GM18867 (cell line): Measurements from ENCODE around the gene ANKRD11.
A peak's percentile ranks its signal among the peaks of the same experiment; 100 is the strongest.
"Not testable (repeated sequence)": the region's sequence is repeated elsewhere in the genome, so short reads cannot be mapped to it uniquely, and the experiment has no call there.

Source experiments
- ATAC-seq: cut with Tn5 transposase; IDR thresholded peaks from one replicate; pipeline ENCODE4 v1.9.1; 2021; ENCODE audit warnings: mild to moderate bottlenecking, moderate library complexity; ENCODE audit not compliant: unreplicated experiment

ANKRD11 gene

DNA sequence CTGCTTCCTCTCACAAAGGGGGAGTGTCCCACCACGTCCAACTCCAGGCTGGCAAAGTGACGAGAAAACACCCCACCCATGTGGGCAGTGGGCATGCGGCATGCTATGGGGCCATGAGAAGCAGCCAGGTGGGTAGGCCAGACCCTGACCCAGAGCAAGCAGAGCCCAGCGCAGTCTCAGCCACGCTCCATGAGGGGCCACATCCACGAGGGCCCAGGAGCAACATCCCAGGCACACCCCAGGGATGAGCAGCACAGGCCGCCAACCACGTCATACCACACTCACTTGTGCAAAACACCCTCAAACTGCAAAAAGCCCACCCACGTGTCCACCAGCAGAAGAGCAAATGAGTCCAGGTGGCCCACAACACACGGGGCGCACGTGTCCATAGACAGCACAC lies 155.9 kb downstream of the ANKRD11 start:
- ATAC-seq: no peak

GRCh38 chr16:89334050-89334449 lies 156.3 kb downstream of the ANKRD11 start:
- ATAC-seq: no peak

GRCh38 chr16:89333401-89334001 lies 156.9 kb downstream of the ANKRD11 start:
- ATAC-seq: not testable (repeated sequence)

- ATAC-seq: no peak
These were observed 157.5 kb downstream of the ANKRD11 start for GRCh38 chr16:89332902-89333245.

DNA sequence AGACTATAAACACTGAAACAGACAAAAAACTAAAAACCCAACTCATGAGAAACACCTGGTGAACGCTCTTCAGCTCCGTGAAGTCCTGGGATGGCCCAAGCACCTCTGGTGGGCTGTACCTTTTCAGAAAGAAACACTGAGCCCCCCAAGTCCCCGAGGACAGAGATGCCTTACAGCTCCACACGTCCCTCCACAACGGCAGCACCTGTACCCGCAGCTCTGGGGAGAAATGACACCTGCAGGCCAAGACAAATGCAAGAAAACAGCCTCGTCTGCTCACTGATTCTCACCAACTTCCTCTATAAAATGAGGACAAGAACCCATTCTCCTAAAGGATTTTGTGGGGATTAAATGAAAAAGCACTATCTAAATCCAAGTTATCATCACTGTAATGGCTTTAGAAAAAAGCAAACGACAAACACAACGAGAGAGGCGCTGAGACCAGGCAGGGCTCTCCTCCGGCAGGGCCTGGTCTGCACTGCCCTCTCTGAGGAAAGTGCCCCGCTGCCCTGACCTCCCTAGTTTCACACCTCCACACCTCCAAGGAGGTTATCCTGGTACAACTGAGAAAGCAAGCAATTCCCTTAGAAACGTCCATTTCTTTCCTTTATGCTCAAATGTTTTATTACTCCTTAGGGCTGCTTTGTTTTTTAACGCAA lies 158.0 kb downstream of the ANKRD11 start:
- no peak for ATAC-seq

DNA sequence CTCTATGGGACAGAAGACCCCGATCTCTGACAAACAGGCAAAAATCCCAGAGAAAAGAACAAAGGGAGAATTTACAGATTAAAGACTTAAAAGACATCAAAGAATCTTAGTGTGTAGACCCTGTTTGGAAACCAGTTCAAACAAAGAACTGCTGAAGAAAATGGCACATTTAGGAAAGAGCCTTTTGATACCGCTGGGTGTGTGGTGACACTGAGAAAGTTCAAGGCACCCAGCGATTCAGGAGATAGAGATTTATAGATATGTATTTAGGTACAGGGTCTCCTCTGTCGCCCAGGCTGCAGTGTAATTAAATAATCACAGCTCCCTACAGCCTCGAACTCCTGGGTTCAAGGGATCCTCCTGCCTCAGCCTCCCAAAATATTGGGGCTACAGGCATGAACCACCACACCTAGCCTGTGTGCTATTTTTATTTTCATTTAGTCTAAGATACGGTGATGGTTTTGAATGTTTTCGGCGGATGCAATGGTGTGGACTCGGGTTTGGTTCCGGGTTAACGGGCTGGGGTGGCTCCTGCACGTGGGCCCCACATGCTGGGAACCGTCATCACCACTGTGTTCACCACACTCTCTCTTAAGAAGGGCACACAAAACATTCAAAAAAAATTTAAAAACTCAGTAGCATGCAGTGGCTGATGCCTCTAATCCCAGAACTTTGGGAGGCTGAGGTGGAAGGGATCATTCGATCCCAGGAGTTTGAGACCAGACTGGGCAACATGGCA lies 158.8 kb downstream of the ANKRD11 start:
- ATAC-seq: no peak

- ATAC-seq: no peak
These were observed 160.0 kb downstream of the ANKRD11 start for GRCh38 chr16:89330177-89330856.

DNA sequence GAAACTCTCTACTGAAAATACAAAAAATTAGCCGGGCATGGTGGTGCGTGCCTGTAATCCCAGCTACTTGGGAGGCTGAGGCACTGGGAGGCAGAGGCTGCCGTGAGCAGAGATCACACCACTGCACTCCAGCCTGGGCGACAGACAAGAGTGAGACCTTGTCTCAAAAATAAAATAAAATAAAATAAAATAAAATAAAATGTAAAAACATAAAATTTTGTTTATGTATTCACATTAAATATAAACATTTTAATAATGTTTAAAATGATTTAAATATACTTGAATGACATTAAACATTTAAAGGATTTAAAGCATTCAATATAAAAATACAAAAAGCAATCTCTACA lies 160.6 kb downstream of the ANKRD11 start:
- ATAC-seq: not testable (repeated sequence)

DNA sequence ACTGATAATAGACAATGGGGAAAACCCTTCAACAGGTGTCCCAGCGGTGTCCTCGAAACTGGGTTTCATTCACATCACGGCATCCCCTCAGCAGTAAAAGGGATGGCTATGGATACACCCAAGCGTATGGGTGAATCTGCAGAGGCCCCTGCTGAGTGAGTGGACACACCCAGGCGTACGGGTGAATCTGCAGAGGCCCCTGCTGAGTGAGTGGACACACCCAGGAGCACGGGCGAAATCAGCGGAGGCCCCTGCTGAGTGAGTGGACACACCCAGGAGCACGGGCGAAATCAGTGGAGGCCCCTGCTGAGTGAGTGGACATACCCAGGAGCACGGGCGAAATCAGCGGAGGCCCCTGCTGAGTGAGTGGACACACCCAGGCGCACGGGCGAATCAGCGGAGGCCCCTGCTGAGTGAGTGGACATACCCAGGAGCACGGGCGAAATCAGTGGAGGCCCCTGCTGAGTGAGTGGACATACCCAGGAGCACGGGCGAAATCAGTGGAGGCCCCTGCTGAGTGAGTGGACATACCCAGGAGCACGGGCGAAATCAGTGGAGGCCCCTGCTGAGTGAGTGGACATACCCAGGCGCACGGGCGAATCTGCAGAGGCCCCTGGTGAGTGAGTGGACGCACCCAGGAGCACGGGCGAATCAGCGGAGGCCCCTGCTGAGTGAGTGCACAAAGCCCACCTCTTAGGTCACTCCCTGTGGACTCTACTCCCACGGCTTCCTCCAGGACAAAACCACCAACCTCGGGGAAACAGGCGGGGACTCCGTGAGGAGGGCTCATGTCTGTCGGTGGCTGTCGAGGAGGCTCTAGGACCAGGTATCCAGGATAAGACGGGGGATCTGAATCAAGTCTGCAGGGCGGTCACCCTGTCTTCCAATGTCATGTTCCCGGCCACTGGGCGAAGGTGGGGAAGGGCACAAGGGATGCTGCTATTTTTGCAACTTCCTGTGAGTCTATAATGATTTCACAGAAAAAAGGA lies 161.7 kb downstream of the ANKRD11 start:
- not testable (repeated sequence) for ATAC-seq

DNA sequence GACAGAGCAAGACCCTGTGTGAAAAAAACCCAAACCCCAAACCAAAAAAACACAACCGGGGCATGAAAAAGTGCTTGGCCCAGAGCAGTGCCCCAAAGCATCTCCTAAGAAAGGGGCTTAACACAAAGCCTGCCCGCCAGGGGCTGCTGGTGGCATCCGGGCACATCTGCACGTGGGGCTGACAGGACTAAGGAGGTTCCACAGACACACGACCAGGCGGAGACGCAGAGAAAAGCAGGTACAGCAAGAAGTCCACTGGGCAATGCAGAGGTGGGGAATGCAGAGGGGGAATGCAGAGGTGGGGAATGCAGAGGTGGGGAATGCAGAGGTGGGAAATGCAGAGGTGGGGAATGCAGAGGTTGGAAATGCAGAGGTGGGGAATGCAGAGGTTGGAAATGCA lies 163.6 kb downstream of the ANKRD11 start:
- no peak for ATAC-seq

GRCh38 chr16:89325861-89326471 lies 164.4 kb downstream of the ANKRD11 start:
- no peak for ATAC-seq

DNA sequence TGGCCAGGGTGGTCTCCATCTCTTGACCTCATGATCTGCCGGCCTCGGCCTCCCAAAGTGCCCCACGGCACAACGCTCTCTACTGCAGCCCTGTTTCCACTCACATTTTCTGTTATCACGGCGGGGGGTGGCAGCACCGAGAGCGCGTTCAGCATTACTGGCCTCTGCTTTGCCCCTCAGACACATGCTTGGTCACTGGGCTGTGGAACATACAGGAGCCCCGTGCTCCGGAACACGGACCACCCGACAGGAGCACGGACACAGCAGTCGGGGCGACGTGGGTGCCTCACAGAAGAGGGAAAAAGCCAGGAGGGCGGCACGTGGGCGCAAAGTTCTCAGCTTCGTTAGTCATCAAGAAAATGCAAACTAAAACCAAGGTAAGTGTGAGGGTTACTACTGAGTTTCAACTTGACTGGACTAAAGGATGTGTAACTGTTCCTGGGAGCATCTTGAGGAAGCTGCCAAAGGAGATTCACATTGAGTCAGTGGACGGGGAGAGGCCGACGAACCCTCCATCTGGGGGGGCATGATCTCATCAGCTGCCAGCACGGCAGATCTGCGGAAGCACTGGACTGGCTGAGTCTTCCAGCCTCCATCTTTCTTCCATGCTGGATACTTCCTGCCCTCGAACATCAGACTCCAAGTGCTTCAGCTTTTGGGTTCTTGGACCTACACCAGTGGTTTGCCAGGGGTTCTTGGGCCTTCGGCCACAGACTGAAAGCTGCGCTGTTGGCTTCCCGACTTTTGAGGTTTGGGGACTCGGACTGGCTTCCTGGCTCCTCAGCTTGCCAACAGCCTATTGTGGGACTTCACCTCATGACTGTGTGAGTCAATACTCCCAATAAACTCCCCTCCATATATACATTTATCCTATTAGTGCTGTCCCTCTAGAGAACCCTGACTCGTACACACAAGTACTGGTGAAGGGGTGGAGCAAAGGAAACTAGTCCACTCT lies 166.0 kb downstream of the ANKRD11 start:
- ATAC-seq: peak; percentile 44

DNA sequence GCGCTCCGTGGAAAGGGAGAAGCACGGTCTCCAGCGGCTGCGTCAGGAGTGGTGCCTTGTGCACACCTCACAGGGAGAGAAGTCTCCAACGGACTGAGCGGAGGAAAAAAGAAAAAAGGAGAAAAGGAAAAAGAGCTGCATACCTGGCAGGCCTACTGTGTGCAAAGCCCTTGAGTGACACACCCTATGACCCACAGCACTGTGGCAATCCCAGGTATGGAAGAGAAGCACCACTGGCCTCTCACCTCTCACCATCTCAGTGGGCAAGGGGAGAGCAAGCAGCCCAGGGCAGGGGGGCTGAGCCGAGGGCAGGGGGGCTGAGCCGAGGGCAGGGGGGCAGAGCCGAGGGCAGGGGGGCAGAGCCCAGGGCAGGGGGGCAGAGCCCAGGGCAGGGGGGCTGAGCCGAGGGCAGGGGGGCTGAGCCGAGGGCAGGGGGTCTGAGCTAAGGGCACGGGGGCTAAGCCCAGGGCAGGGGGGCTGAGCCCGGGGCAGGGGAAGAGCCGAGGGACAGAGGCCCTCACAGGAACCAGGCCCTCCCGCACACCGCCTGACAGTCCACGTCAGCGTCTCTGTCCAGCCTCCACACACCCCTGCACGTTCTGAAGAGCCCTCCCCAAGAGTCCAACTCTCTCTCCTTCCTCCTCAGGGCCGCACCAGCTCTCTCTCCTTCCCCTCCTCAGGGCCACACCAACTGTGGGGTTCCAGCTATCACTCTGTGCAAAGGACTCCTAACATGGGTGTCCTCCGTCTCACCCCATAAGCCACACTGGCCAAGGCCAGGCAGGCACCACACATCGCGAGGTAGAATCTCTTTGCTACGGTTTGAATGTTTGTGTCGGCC lies 167.0 kb downstream of the ANKRD11 start:
- ATAC-seq: no peak

GRCh38 chr16:89322321-89323119 lies 167.8 kb downstream of the ANKRD11 start:
- no peak for ATAC-seq

- ATAC-seq: no peak
These were observed 169.4 kb downstream of the ANKRD11 start for GRCh38 chr16:89320782-89321501.

- ATAC-seq: no peak
These were observed 170.2 kb downstream of the ANKRD11 start for GRCh38 chr16:89319886-89320781.
